DND-41 (cell line): ENCODE measurements around the gene OTUD1.

Experiments
- ATAC-seq: fragments of 200-7000 bp; cut with Tn5 transposase; 3 replicates; pipeline ENCODE4 v1.9.1; 2021; ENCODE audit warnings: low read depth; ENCODE audit not compliant: insufficient read depth
- DNase-seq: peaks from one replicate; pipeline ENCODE4 v3.0.0-alpha.2; 2020
- H2AFZ ChIP-seq: 2 replicates; pipeline ENCODE4 v1.6.0; 2012; ENCODE audit warnings: low read depth, low read length
- H3K27ac ChIP-seq: 2 replicates; pipeline ENCODE4 v1.5.1; 2012; ENCODE audit warnings: low read length, inconsistent platforms
- H3K27me3 ChIP-seq: fragments of 200-600 bp; sonication (generic); 2 replicates; pipeline ENCODE4 v1.6.0; 2012; ENCODE audit warnings: low read length, mild to moderate bottlenecking, inconsistent platforms; ENCODE audit not compliant: insufficient read depth, poor library complexity
- H3K36me3 ChIP-seq: 2 replicates; pipeline ENCODE4 v1.5.1; 2012; ENCODE audit warnings: low read length, inconsistent platforms; ENCODE audit not compliant: insufficient read depth
- H3K4me1 ChIP-seq: 2 replicates; pipeline ENCODE4 v1.5.1; 2012; ENCODE audit warnings: mild to moderate bottlenecking, low read length; ENCODE audit not compliant: insufficient read depth
- H3K4me2 ChIP-seq: 2 replicates; pipeline ENCODE4 v1.6.0; 2012; ENCODE audit warnings: mild to moderate bottlenecking, moderate library complexity, low read length, inconsistent platforms; ENCODE audit not compliant: insufficient read depth
- H3K4me3 ChIP-seq, 2 experiments: fragments of 200-600 bp in 1 of 2; shearing (Covaris generic) in 1 of 2; 2 replicates each; pipeline ENCODE4 v1.5.1; 2012 to 2016; ENCODE audit warnings: inconsistent platforms in 2 of 2, low read length in 2 of 2, mild to moderate bottlenecking in 2 of 2, low read depth in 1 of 2, moderate library complexity in 1 of 2
- H3K79me2 ChIP-seq: 2 replicates; pipeline ENCODE4 v1.6.0; 2012; ENCODE audit warnings: low read length, inconsistent platforms; ENCODE audit not compliant: insufficient read depth
- H3K9ac ChIP-seq: 2 replicates; pipeline ENCODE4 v1.6.0; 2012; ENCODE audit warnings: low read depth, mild to moderate bottlenecking, inconsistent platforms, low read length, moderate library complexity
- H3K9me3 ChIP-seq: 2 replicates; pipeline ENCODE4 v1.5.1; 2012; ENCODE audit warnings: low read length, moderate library complexity, mild to moderate bottlenecking, inconsistent platforms; ENCODE audit not compliant: insufficient read depth, severe bottlenecking
- H4K20me1 ChIP-seq: 2 replicates; pipeline ENCODE4 v1.6.0; 2012; ENCODE audit warnings: low read length; ENCODE audit not compliant: insufficient read depth
- EZH2 ChIP-seq: IDR thresholded peaks from 3 replicates; pipeline ENCODE4 v1.6.1; 2012; ENCODE audit warnings: borderline replicate concordance, low read depth, mild to moderate bottlenecking, moderate library complexity, low read length, inconsistent platforms; ENCODE audit not compliant: severe bottlenecking
- TF ChIP-seq, protein P1 (sequence below): IDR thresholded peaks from 2 replicates; pipeline ENCODE4 v1.5.1; 2012; ENCODE audit warnings: borderline replicate concordance, low read length, moderate library complexity, mild to moderate bottlenecking; ENCODE audit not compliant: poor library complexity, severe bottlenecking; ENCODE audit errors: extremely low read depth

Gene OTUD1

GRCh38 chr10:23403278-23403677, 35.6 kb upstream of the OTUD1 start:
- ATAC-seq (no peak), DNase-seq (no peak)
- H3K4me2 ChIP-seq: no peak overlapping the region
- no peak overlapping the region for H3K27ac ChIP-seq
- no peaks in the 10 kb centered on the region for H4K20me1 ChIP-seq
- no peaks in the 10 kb centered on the region for H3K36me3 ChIP-seq
- H2AFZ ChIP-seq: no peak overlapping the region
- H3K79me2 ChIP-seq: no peaks in the 10 kb centered on the region
- H3K9ac ChIP-seq: no peak overlapping the region
- H3K27me3 ChIP-seq: no peaks in the 10 kb centered on the region
- TF ChIP-seq, protein P1, sequence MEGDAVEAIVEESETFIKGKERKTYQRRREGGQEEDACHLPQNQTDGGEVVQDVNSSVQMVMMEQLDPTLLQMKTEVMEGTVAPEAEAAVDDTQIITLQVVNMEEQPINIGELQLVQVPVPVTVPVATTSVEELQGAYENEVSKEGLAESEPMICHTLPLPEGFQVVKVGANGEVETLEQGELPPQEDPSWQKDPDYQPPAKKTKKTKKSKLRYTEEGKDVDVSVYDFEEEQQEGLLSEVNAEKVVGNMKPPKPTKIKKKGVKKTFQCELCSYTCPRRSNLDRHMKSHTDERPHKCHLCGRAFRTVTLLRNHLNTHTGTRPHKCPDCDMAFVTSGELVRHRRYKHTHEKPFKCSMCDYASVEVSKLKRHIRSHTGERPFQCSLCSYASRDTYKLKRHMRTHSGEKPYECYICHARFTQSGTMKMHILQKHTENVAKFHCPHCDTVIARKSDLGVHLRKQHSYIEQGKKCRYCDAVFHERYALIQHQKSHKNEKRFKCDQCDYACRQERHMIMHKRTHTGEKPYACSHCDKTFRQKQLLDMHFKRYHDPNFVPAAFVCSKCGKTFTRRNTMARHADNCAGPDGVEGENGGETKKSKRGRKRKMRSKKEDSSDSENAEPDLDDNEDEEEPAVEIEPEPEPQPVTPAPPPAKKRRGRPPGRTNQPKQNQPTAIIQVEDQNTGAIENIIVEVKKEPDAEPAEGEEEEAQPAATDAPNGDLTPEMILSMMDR: no peak
- TF ChIP-seq EZH2: no peak
- no peak overlapping the region for H3K4me3 ChIP-seq
- H3K4me1 ChIP-seq: no peaks in the 10 kb centered on the region
- no peaks in the 10 kb centered on the region for H3K9me3 ChIP-seq

DNA sequence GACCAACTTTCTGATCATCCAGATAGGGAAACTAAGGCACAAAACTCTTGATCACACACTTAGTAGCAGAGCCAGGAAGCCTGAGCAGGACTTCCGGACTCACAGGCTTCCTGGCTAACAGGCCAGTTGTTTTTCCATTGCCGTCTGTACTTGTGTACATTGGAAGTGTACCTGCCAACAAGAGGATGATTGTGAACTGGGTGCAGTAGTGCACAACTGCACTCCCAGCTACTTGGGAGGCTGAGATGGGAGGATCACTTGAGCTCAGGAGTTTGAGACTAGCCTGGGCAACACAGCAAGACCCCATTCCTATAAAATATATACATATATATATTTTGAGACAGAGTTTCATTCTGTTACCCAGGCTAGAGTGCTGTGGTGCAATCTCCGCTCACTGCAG, 35.2 kb upstream of the OTUD1 start:
- H3K27me3 ChIP-seq: no peaks in the 10 kb centered on the region
- H3K9ac ChIP-seq: no peak overlapping the region
- H3K27ac ChIP-seq: no peak overlapping the region
- H2AFZ ChIP-seq: no peak overlapping the region
- H3K4me1 ChIP-seq: no peaks in the 10 kb centered on the region
- no peak for DNase-seq
- H3K36me3 ChIP-seq: no peaks in the 10 kb centered on the region
- no peaks in the 10 kb centered on the region for H3K9me3 ChIP-seq
- no peak for ATAC-seq
- H3K4me3 ChIP-seq: no peak overlapping the region
- no peak for TF ChIP-seq EZH2
- TF ChIP-seq, protein P1: no peak
- no peaks in the 10 kb centered on the region for H4K20me1 ChIP-seq
- no peaks in the 10 kb centered on the region for H3K79me2 ChIP-seq
- no peak overlapping the region for H3K4me2 ChIP-seq

GRCh38 chr10:23404461-23404980, 34.4 kb upstream of the OTUD1 start:
- TF ChIP-seq, protein P1: no peak
- TF ChIP-seq EZH2: no peak
- Histone ChIP-seq H2AFZ (no peak overlapping the region), H3K9ac (no peak overlapping the region), H3K4me1 (no peaks in the 10 kb centered on the region), H3K4me3 (no peak overlapping the region), H3K27me3 (no peaks in the 10 kb centered on the region), H3K79me2 (no peaks in the 10 kb centered on the region), H4K20me1 (no peaks in the 10 kb centered on the region), H3K36me3 (no peaks in the 10 kb centered on the region), H3K4me2 (no peak overlapping the region), H3K9me3 (no peaks in the 10 kb centered on the region), H3K27ac (no peak overlapping the region)
- DNase-seq (no peak), ATAC-seq (no peak)

GRCh38 chr10:23405540-23405939, 33.3 kb upstream of the OTUD1 start:
- Histone ChIP-seq H3K4me3 (no peak overlapping the region), H4K20me1 (no peaks in the 10 kb centered on the region), H3K27ac (no peak overlapping the region), H3K27me3 (no peaks in the 10 kb centered on the region), H3K4me1 (no peaks in the 10 kb centered on the region), H3K9me3 (no peaks in the 10 kb centered on the region), H3K9ac (no peak overlapping the region), H3K36me3 (no peaks in the 10 kb centered on the region), H2AFZ (no peak overlapping the region), H3K4me2 (no peak overlapping the region), H3K79me2 (no peaks in the 10 kb centered on the region)
- DNase-seq: no peak
- TF ChIP-seq, protein P1: no peak
- TF ChIP-seq EZH2: no peak
- ATAC-seq: no peak
